Measurements from ENCODE around the gene TARM1.
A peak's percentile ranks its signal among the peaks of the same experiment; 100 is the strongest.
"Not testable (repeated sequence)": the region's sequence is repeated elsewhere in the genome, so short reads cannot be mapped to it uniquely, and the experiment has no call there.

Gene TARM1

GRCh38 chr19:54099903-54100255, 18.7 kb upstream of the TARM1 start:
- DNase-seq (ENCODE audit: low read depth), result not testable (repeated sequence)

- DNase-seq (ENCODE audit: low read depth), result no peak
These were observed 18.2 kb upstream of the TARM1 start for GRCh38 chr19:54099190-54099902.

GRCh38 chr19:54096617-54097106, 15.5 kb upstream of the TARM1 start:
- no peak for DNase-seq (ENCODE audit: low read depth)

GRCh38 chr19:54095859-54096616, 14.9 kb upstream of the TARM1 start:
- peak; percentile 15 for DNase-seq (ENCODE audit: low read depth)

GRCh38 chr19:54095136-54095858, 14.1 kb upstream of the TARM1 start:
- DNase-seq (ENCODE audit: low read depth), result no peak

- DNase-seq (ENCODE audit: low read depth), result no peak
These were observed 13.3 kb upstream of the TARM1 start for GRCh38 chr19:54094426-54095000.

GRCh38 chr19:54084410-54084809, 3.2 kb upstream of the TARM1 start:
- DNase-seq (ENCODE audit: low read depth), result no peak

- no peak for DNase-seq (ENCODE audit: low read depth)
These were observed 3.8 kb downstream of the TARM1 start for GRCh38 chr19:54077334-54077733.

GRCh38 chr19:54074851-54075250, 6.3 kb downstream of the TARM1 start:
- no peak for DNase-seq (ENCODE audit: low read depth)

- no peak for DNase-seq (ENCODE audit: low read depth)
These were observed 7.3 kb downstream of the TARM1 start for GRCh38 chr19:54073829-54074228.

- DNase-seq (ENCODE audit: low read depth), result no peak
These were observed 11.7 kb downstream of the TARM1 start for GRCh38 chr19:54069470-54069869.

- no peak for DNase-seq (ENCODE audit: low read depth)
These were observed 17.6 kb downstream of the TARM1 start, which contains the start of gene VSTM1 for GRCh38 chr19:54063350-54064116. Gene VSTM1, minus strand, starts transcription at chr19:54063897. Its CDS starts 120 bp downstream, at chr19:54063777.

GRCh38 chr19:54062643-54063042, 18.5 kb downstream of the TARM1 start:
- DNase-seq (ENCODE audit: low read depth), result no peak

- no peak for DNase-seq (ENCODE audit: low read depth)
These were observed 33.5 kb downstream of the TARM1 start for GRCh38 chr19:54047616-54048015.

- DNase-seq (ENCODE audit: low read depth), result no peak
These were observed 35.4 kb downstream of the TARM1 start for GRCh38 chr19:54045771-54046170.

GRCh38 chr19:54042989-54043388, 38.2 kb downstream of the TARM1 start:
- no peak for DNase-seq (ENCODE audit: low read depth)

GRCh38 chr19:54041969-54042606, 39.1 kb downstream of the TARM1 start:
- DNase-seq (ENCODE audit: low read depth), result no peak

GRCh38 chr19:54040003-54040402, 41.2 kb downstream of the TARM1 start:
- no peak for DNase-seq (ENCODE audit: low read depth)

GRCh38 chr19:54036542-54036941, 44.6 kb downstream of the TARM1 start:
- DNase-seq (ENCODE audit: low read depth), result not testable (repeated sequence)

GRCh38 chr19:54035215-54036178, 45.7 kb downstream of the TARM1 start:
- no peak for DNase-seq (ENCODE audit: low read depth)

Data from T follicular helper cell (primary cell).